Epithelial cell of proximal tubule (primary cell): Measurements from ENCODE around the gene IL1RAPL2. TPM values are rescaled to one million over a fixed set of nuclear protein-coding genes. Genes with fewer than 3 reads are reported as not detected.
A peak's percentile ranks its signal among the peaks of the same experiment; 100 is the strongest.

Source experiments
- DNase-seq: peaks from one replicate; pipeline ENCODE4 v3.0.0-alpha.2; 2011; ENCODE audit warnings: low read depth
- H3K4me3 ChIP-seq: 2 replicates; pipeline ENCODE4 v1.5.1; 2011; ENCODE audit warnings: low read depth, mild to moderate bottlenecking, low read length
- CTCF ChIP-seq: conservative IDR thresholded peaks from 2 replicates; pipeline ENCODE4 v1.5.1; 2012; ENCODE audit warnings: low read depth, mild to moderate bottlenecking, low read length
- total RNA-seq: library from RNA; depleted of rRNA; stranded (reverse); fragments of >200 nt; gene quantifications from 2 replicates; pipeline ENCODE4 v1.2.3, GENCODE V29; 2015

The IL1RAPL2 gene
- total RNA-seq, 1 donor from 2014 or later = not detected

GRCh38 chrX:104647084-104647483 is 81.1 kb downstream of the IL1RAPL2 start:
- H3K4me3 ChIP-seq = no peak overlapping the region
- TF ChIP-seq CTCF = no peak
- DNase-seq = no peak

- no peak overlapping the region for H3K4me3 ChIP-seq
- no peak for TF ChIP-seq CTCF
- DNase-seq = no peak
Measured at GRCh38 chrX:104659005-104659744, 93.2 kb downstream of the IL1RAPL2 start.

GRCh38 chrX:104660092-104660491 is 94.1 kb downstream of the IL1RAPL2 start:
- no peak for TF ChIP-seq CTCF
- DNase-seq = no peak
- no peak overlapping the region for H3K4me3 ChIP-seq

- H3K4me3 ChIP-seq = no peak overlapping the region
- no peak for DNase-seq
- TF ChIP-seq CTCF = no peak
Measured at GRCh38 chrX:104662694-104663093, 96.7 kb downstream of the IL1RAPL2 start.

GRCh38 chrX:104665691-104666090 is 99.7 kb downstream of the IL1RAPL2 start:
- TF ChIP-seq CTCF = no peak

GRCh38 chrX:104668550-104668949 is 102.6 kb downstream of the IL1RAPL2 start:
- TF ChIP-seq CTCF = peak; percentile 40
- DNase-seq = no peak
- H3K4me3 ChIP-seq = no peak overlapping the region

More at GRCh38 chrX:104665691-104666090, 99.7 kb downstream of the IL1RAPL2 start:
- no peak for DNase-seq
- H3K4me3 ChIP-seq = no peak overlapping the region

- no peak for TF ChIP-seq CTCF
- no peak overlapping the region for H3K4me3 ChIP-seq
- DNase-seq = no peak
Measured at GRCh38 chrX:104669063-104669462, 103.1 kb downstream of the IL1RAPL2 start.
